Measurements from ENCODE around the gene NPPC. TPM values are rescaled to one million over a fixed set of nuclear protein-coding genes. Genes with fewer than 3 reads are reported as not detected.
A peak's percentile ranks its signal among the peaks of the same experiment; 100 is the strongest.

The NPPC gene
- total RNA-seq, 2 experiments from 2014 or later, result 0.40 to 0.89 TPM

- no peak for DNase-seq
- no peak for ATAC-seq (ENCODE audit: low read depth)
- Mint-ChIP-seq H3K9me3 (no peaks in the 10 kb centered on the region), H3K27ac (no peak overlapping the region), H3K36me3 (no peaks in the 10 kb centered on the region), H3K4me3 (no peak overlapping the region), H3K4me1 (peaks cover 11% of the 10 kb centered on the region), H3K27me3 (peaks cover 23% of the 10 kb centered on the region)
- POLR2A ChIA-PET, result no interaction called here
These were observed 5.3 kb upstream of the NPPC start for GRCh38 chr2:231931481-231931915.

GRCh38 chr2:231930593-231931281 is 4.5 kb upstream of the NPPC start:
- H3K27ac Mint-ChIP-seq, result no peak overlapping the region

GRCh38 chr2:231929961-231930592 is 3.9 kb upstream of the NPPC start:
- ATAC-seq (ENCODE audit: low read depth) (no peak), DNase-seq (peak; percentile 56)
- peaks cover 9% of the 10 kb centered on the region for H3K4me1 Mint-ChIP-seq
- H3K27ac Mint-ChIP-seq, result no peak overlapping the region
- no peak overlapping the region for H3K4me3 Mint-ChIP-seq
- POLR2A ChIA-PET, result interaction anchor here (0.5 to 1.0 kb wide), 3 partner anchors 21 to 1042 kb away, joined by 3 to 4 read pairs (median 3); no protein-coding TSS in a partner anchor
- peaks cover 24% of the 10 kb centered on the region for H3K27me3 Mint-ChIP-seq
- no peaks in the 10 kb centered on the region for H3K9me3 Mint-ChIP-seq
- H3K36me3 Mint-ChIP-seq, result no peaks in the 10 kb centered on the region

More at GRCh38 chr2:231930593-231931281, 4.5 kb upstream of the NPPC start:
- Mint-ChIP-seq H3K4me1 (peaks cover 9% of the 10 kb centered on the region), H3K4me3 (no peak overlapping the region), H3K27me3 (peaks cover 24% of the 10 kb centered on the region), H3K36me3 (no peaks in the 10 kb centered on the region), H3K9me3 (no peaks in the 10 kb centered on the region)
- no peak for ATAC-seq (ENCODE audit: low read depth)
- POLR2A ChIA-PET, result no interaction called here
- DNase-seq, result no peak

DNA sequence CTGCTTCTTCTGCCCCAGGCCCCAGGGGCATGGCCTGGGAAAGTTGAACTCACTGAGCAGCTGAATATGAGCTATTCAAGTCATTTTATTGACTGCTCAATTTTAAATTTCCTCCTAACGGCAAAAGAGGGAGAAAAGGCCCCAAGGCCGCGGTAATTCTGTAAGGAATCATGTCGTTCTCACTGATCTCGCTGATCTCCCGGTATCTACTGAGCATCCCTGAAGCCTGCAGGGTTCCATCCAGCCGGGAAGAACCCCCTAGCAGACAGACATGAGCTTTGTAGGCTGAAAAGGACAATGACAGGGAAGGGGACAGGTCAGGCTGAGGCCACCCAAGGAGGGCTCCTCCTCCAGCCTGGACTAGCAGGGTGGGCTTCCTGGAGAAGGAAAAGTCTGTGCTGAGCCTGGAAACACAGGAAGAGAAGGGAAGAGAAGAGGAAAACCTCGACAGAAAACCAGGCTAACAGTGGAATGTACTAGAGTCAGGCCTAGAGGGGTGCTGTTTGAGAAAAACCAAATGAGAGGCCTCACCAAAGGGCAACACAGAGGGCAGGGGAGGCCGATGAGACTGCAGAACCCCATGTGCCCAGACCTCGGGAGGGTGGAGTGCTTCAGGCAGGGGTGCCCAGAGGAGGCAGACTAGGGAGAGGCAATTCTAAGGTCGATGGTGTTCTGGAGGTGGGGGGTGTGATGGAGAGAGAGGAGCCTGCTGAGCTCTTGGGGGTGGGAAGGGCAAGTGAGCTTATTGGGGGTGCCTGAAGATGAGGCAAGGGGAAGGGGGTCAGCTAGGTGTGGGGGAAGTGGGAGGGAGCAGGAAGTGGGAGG is 2.9 kb upstream of the NPPC start:
- Mint-ChIP-seq H3K4me3 (no peak overlapping the region), H3K36me3 (no peaks in the 10 kb centered on the region), H3K27me3 (peaks cover 31% of the 10 kb centered on the region), H3K27ac (no peak overlapping the region), H3K4me1 (peaks cover 14% of the 10 kb centered on the region), H3K9me3 (no peaks in the 10 kb centered on the region)
- POLR2A ChIA-PET, result interaction anchor here (1.0 kb wide), 2 partner anchors 20 to 382 kb away, joined by 3 to 4 read pairs; no protein-coding TSS in a partner anchor
- DNase-seq, result no peak
- ATAC-seq (ENCODE audit: low read depth), result no peak

DNA sequence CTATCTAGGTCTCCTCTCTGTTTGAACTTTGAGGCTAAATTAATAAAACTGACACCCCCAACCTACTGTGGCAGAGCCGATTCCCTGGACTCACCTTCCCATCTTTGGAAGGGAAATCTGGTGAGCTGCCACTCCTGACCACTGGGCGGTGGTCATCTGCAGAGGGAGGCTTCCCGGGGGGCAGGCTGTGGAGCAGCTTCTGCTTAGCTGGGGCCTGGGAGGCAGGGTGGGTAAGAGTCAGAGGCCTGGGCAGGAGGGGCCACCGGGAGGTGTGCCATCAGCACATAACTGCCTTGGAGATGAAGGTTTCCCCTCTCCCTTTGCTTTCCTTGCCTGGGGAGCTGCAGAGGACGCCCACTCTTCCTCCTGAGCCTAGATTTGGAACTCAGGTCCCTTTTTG is 2.3 kb upstream of the NPPC start:
- ATAC-seq (ENCODE audit: low read depth) (no peak), DNase-seq (peak; percentile 31)
- Mint-ChIP-seq H3K4me1 (peaks cover 15% of the 10 kb centered on the region), H3K9me3 (no peaks in the 10 kb centered on the region), H3K36me3 (no peaks in the 10 kb centered on the region), H3K4me3 (no peak overlapping the region), H3K27ac (no peak overlapping the region), H3K27me3 (peaks cover 37% of the 10 kb centered on the region)
- POLR2A ChIA-PET, result no interaction called here

- H3K4me1 Mint-ChIP-seq, result peaks cover 15% of the 10 kb centered on the region
- no peak overlapping the region for H3K4me3 Mint-ChIP-seq
- peaks cover 39% of the 10 kb centered on the region for H3K27me3 Mint-ChIP-seq
- DNase-seq, result peak; percentile 36
- POLR2A ChIA-PET, result no interaction called here
- no peaks in the 10 kb centered on the region for H3K9me3 Mint-ChIP-seq
- H3K36me3 Mint-ChIP-seq, result no peaks in the 10 kb centered on the region
- H3K27ac Mint-ChIP-seq, result peak overlapping the region; percentile 8
- ATAC-seq (ENCODE audit: low read depth), result no peak
These were observed 1.3 kb upstream of the NPPC start for GRCh38 chr2:231927566-231927890.

- Mint-ChIP-seq H3K4me3 (peak overlapping the region; percentile 78), H3K27me3 (peaks cover 39% of the 10 kb centered on the region), H3K36me3 (no peaks in the 10 kb centered on the region), H3K4me1 (peaks cover 15% of the 10 kb centered on the region), H3K27ac (peak overlapping the region; percentile 8), H3K9me3 (no peaks in the 10 kb centered on the region)
- ATAC-seq (ENCODE audit: low read depth), result peak; percentile 25
- peak; percentile 66 for DNase-seq
- POLR2A ChIA-PET, result interaction anchor here (0.6 to 1.0 kb wide), 3 partner anchors 215 to 437 kb away, joined by 3 to 5 read pairs (median 4); no protein-coding TSS in a partner anchor
These were observed 767 bp upstream of the NPPC start for GRCh38 chr2:231926761-231927565.

DNA sequence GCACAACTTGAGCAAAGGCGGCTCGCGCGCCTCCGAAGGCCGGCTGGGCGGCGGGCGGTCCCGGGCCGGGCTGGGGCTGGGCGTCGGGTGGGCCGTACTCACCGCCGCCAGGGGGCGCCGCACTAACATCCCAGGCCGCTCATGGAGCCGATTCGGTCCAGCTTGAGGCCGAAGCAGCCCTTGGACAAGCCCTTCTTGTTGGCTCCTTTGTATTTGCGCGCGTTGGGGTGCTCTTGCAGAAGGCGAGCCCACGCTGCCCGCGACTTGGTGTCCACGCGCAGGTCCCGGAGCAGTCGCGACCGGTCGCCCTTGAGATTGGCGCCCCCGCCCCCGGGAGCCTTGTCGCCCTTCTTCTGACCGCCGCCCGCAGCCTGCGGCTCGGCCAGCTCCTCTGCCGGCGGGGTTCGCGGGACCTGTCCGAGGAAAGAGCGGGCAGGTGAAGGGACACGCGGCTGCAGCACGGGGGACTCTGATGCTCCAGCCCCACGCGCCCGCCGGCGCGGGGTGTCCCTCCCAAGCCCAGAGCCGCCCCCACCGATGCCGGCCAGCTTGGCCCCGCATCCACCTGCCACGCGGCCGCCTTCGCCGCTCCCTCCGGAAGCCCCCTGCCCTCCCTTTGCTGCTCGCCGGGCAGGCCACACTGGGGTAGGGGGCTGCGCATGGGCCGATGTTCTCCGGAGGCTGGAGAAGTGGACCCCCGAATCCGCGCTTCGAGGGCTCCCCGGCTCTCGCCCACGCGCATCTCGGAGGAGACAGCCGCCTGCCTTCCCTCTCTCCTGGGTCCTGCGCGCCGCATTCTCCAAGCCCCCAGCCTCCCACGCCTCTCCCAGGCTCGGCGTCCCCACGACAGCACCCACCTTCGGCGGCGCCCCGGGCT is 655 bp downstream of the NPPC start:
- peaks cover 39% of the 10 kb centered on the region for H3K27me3 Mint-ChIP-seq
- POLR2A ChIA-PET, result interaction anchor here (1.0 kb wide), 1 partner anchor 216 kb away, joined by 4 read pairs; no protein-coding TSS in a partner anchor
- DNase-seq, result peak; percentile 90
- no peak overlapping the region for H3K27ac Mint-ChIP-seq
- H3K9me3 Mint-ChIP-seq, result no peaks in the 10 kb centered on the region
- peak; percentile 59 for ATAC-seq (ENCODE audit: low read depth)
- peak overlapping the region; percentile 78 for H3K4me3 Mint-ChIP-seq
- no peaks in the 10 kb centered on the region for H3K36me3 Mint-ChIP-seq
- peaks cover 15% of the 10 kb centered on the region for H3K4me1 Mint-ChIP-seq

DNA sequence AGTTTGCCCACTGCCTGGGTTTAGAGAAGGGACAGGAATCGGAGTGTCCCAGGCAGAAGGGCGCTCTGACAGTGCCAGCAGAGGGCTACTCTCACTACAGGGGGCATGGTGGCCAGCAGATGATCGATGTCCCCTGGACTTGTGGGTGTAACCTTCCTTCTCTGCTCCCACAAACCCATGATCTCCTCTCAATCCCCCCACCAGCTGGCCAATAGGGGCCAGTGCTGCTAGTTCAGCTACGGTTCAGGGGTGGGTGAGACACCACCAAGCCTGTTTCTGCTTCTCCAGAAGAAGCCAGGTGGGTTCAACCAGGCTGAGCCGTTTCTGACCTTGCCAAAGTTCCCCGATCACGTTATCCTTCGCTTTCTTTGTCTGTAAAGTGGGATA is 1.3 kb downstream of the NPPC start:
- peaks cover 15% of the 10 kb centered on the region for H3K4me1 Mint-ChIP-seq
- POLR2A ChIA-PET, result no interaction called here
- peaks cover 39% of the 10 kb centered on the region for H3K27me3 Mint-ChIP-seq
- peak overlapping the region; percentile 68 for H3K4me3 Mint-ChIP-seq
- H3K27ac Mint-ChIP-seq, result peak overlapping the region; percentile 21
- H3K36me3 Mint-ChIP-seq, result no peaks in the 10 kb centered on the region
- no peak for ATAC-seq (ENCODE audit: low read depth)
- no peak for DNase-seq
- no peaks in the 10 kb centered on the region for H3K9me3 Mint-ChIP-seq

GRCh38 chr2:231923951-231924888 is 2.0 kb downstream of the NPPC start:
- ATAC-seq (ENCODE audit: low read depth) (no peak), DNase-seq (peak; percentile 30)
- POLR2A ChIA-PET, result no interaction called here
- Mint-ChIP-seq H3K27me3 (peaks cover 39% of the 10 kb centered on the region), H3K9me3 (no peaks in the 10 kb centered on the region), H3K4me1 (peaks cover 13% of the 10 kb centered on the region), H3K36me3 (no peaks in the 10 kb centered on the region), H3K4me3 (peak overlapping the region; percentile 68), H3K27ac (peak overlapping the region; percentile 21)

DNA sequence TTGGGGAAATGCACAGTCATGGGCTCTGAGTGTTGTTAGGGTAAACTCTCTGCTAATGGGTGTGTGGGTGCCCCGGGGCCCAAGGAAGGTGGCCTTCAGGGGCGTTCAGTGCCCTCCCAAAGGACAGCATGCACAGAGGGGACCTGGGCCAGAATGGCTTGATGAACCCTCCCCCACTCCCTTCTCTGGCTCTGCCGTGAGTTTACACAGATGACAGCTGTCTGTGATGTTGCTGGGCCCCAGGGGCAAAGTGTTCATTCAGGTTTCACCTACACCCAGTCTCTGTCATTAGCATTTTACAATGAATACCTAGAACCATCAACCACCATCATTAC is 3.2 kb downstream of the NPPC start:
- DNase-seq (peak; percentile 17), ATAC-seq (ENCODE audit: low read depth) (no peak)
- no peaks in the 10 kb centered on the region for H3K9me3 Mint-ChIP-seq
- no peak overlapping the region for H3K4me3 Mint-ChIP-seq
- H3K36me3 Mint-ChIP-seq, result no peaks in the 10 kb centered on the region
- H3K4me1 Mint-ChIP-seq, result peaks cover 13% of the 10 kb centered on the region
- H3K27me3 Mint-ChIP-seq, result peaks cover 31% of the 10 kb centered on the region
- POLR2A ChIA-PET, result no interaction called here
- H3K27ac Mint-ChIP-seq, result no peak overlapping the region
